K562 (cell line): ENCODE data around the gene CIB1. TPM values are rescaled to one million over a fixed set of nuclear protein-coding genes. Genes with fewer than 3 reads are reported as not detected.
A peak's percentile ranks its signal among the peaks of the same experiment; 100 is the strongest.

Source experiments
- ATF1 ChIP-seq, 2 experiments: fragments of 450-650 bp in 1 of 2; IDR thresholded peaks; 2 replicates each; pipeline ENCODE4 v1.6.1; 2016; ENCODE audit warnings: missing compliant biosample characterization in 1 of 2, missing genetic modification characterization in 1 of 2
- C11orf30 ChIP-seq: fragments of 450-650 bp; IDR thresholded peaks from 2 replicates; pipeline ENCODE4 v1.6.1; 2016; ENCODE audit warnings: low read depth, mild to moderate bottlenecking
- CEBPB ChIP-seq: fragments of 450-650 bp; IDR thresholded peaks from 2 replicates; pipeline ENCODE4 v1.6.1; 2016; ENCODE audit warnings: missing genetic modification characterization, missing compliant biosample characterization
- ELF2 ChIP-seq: fragments of 250-450 bp; sonication (Bioruptor Pico); IDR thresholded peaks from 2 replicates; pipeline ENCODE4 v1.5.0; 2021; ENCODE audit warnings: mild to moderate bottlenecking
- FOXK2 ChIP-seq, 2 experiments: fragments of 450-650 bp; IDR thresholded peaks in 1 of 2; conservative IDR thresholded peaks in 1 of 2; 2 replicates each; pipeline ENCODE4 v1.6.1; 2016; ENCODE audit warnings: low read depth in 2 of 2, mild to moderate bottlenecking in 1 of 2
- KLF13 ChIP-seq: fragments of 450-650 bp; IDR thresholded peaks from 2 replicates; pipeline ENCODE4 v1.6.1; 2016; ENCODE audit warnings: missing genetic modification characterization, low read depth, mild to moderate bottlenecking, missing compliant biosample characterization, moderate library complexity, borderline replicate concordance
- L3MBTL2 ChIP-seq: fragments of 450-650 bp; IDR thresholded peaks from 2 replicates; pipeline ENCODE4 v1.6.1; 2016; ENCODE audit warnings: mild to moderate bottlenecking, moderate library complexity
- NEUROD1 ChIP-seq: fragments of 150-350 bp; IDR thresholded peaks from 2 replicates; pipeline ENCODE4 v1.6.1; 2014; ENCODE audit warnings: borderline replicate concordance, low read length, low read depth; ENCODE audit not compliant: partially characterized antibody
- NFRKB ChIP-seq: fragments of 450-650 bp; IDR thresholded peaks from 2 replicates; pipeline ENCODE4 v1.6.1; 2016; ENCODE audit warnings: low read depth
- NR2F6 ChIP-seq: fragments of 450-650 bp; formaldehyde crosslinking; IDR thresholded peaks from 2 replicates; pipeline ENCODE4 v1.4.0; 2020; ENCODE audit warnings: mild to moderate bottlenecking
- PHB ChIP-seq: fragments of 250-450 bp; sonication (Bioruptor Pico); IDR thresholded peaks from 2 replicates; pipeline ENCODE4 v1.5.0; 2021
- PHF8 ChIP-seq: fragments of 200-600 bp; sonication (generic); IDR thresholded peaks from 2 replicates; pipeline ENCODE4 v1.6.1; 2012; ENCODE audit warnings: mixed run types, mild to moderate bottlenecking, inconsistent platforms, low read length, moderate library complexity, borderline replicate concordance
- POLR2B ChIP-seq: fragments of 450-650 bp; IDR thresholded peaks from 2 replicates; pipeline ENCODE4 v1.6.1; 2018; ENCODE audit warnings: low read depth; ENCODE audit not compliant: partially characterized antibody
- SNIP1 ChIP-seq: fragments of 450-650 bp; IDR thresholded peaks from 2 replicates; pipeline ENCODE4 v1.7.1; 2017; ENCODE audit warnings: low read depth, mild to moderate bottlenecking
- SPI1 ChIP-seq: IDR thresholded peaks from 2 replicates; pipeline ENCODE4 v1.6.1; 2011; ENCODE audit warnings: low read depth, low read length, control low read depth, borderline replicate concordance
- SUPT5H ChIP-seq: fragments of 450-650 bp; IDR thresholded peaks from 2 replicates; pipeline ENCODE4 v1.6.1; 2016
- ZC3H4 ChIP-seq: sonication (generic); formaldehyde crosslinking; IDR thresholded peaks from 2 replicates; pipeline ENCODE4 v1.9.0; 2021; ENCODE audit warnings: missing genetic modification reagents, borderline replicate concordance
- ZFP30 ChIP-seq: fragments of 250-450 bp; sonication (Bioruptor Pico); IDR thresholded peaks from 2 replicates; pipeline ENCODE4 v1.8.0; 2022; ENCODE audit warnings: moderate library complexity, mild to moderate bottlenecking, inconsistent platforms, borderline replicate concordance
- ZNF695 ChIP-seq: fragments of 450-650 bp; formaldehyde crosslinking; IDR thresholded peaks from 2 replicates; pipeline ENCODE4 v1.4.0; 2020; ENCODE audit warnings: mild to moderate bottlenecking, moderate library complexity
- polyA plus RNA-seq, 8 experiments: library from polyadenylated mRNA; depleted of rRNA in 4 of 8; stranded (reverse) in 5 of 8; unstranded in 3 of 8; fragments of >200 nt; fragmentation: Nextera tagmentation in 2 of 8; fragmentation: Illumina TruSeq in 1 of 8; extraction: Ambion mirVana in 2 of 8; extraction: Trizol in 1 of 8; gene quantifications; 2 replicates each; pipeline versions ENCODE4 v1.2.1 to v1.2.3, GENCODE V29; 2011 to 2014; ENCODE audit warnings: inconsistent platforms in 1 of 8, missing spikeins in 1 of 8
- total RNA-seq, 7 experiments: library from RNA; depleted of rRNA in 6 of 7; stranded (reverse); fragments of >200 nt in 6 of 7; fragmentation: Illumina TruSeq in 2 of 7; extraction: Trizol in 2 of 7; gene quantifications; 2 replicates each; pipeline versions ENCODE4 v1.2.1 to v1.2.3, GENCODE V29; 2011 to 2021; ENCODE audit warnings: low replicate concordance in 1 of 7
- TF ChIP-seq, protein P1 (sequence below): fragments of 450-650 bp; IDR thresholded peaks from 2 replicates; pipeline ENCODE4 v1.6.1; 2016; ENCODE audit warnings: missing biosample characterization, missing genetic modification characterization
- TF ChIP-seq, protein P2 (sequence below): IDR thresholded peaks from 2 replicates; pipeline ENCODE4 v1.6.1; 2011; ENCODE audit warnings: borderline replicate concordance, low read depth, mild to moderate bottlenecking, moderate library complexity, low read length; ENCODE audit not compliant: insufficient read depth, poor library complexity, severe bottlenecking
- TF ChIP-seq, protein P3 (sequence below): sonication (generic); formaldehyde crosslinking; IDR thresholded peaks from 2 replicates; pipeline ENCODE4 v1.8.1; 2023; ENCODE audit warnings: mild to moderate bottlenecking, missing genetic modification reagents
- TF ChIP-seq, protein P4 (sequence below): fragments of 450-650 bp; IDR thresholded peaks from 2 replicates; pipeline ENCODE4 v1.6.1; 2016

The CIB1 gene
- total and polyA plus RNA-seq, 9 of the 15 experiments (the other 6 are each of a cell fraction or from before 2014, with no cell fraction given), result 14.9 to 136 (median 64.5) TPM

DNA sequence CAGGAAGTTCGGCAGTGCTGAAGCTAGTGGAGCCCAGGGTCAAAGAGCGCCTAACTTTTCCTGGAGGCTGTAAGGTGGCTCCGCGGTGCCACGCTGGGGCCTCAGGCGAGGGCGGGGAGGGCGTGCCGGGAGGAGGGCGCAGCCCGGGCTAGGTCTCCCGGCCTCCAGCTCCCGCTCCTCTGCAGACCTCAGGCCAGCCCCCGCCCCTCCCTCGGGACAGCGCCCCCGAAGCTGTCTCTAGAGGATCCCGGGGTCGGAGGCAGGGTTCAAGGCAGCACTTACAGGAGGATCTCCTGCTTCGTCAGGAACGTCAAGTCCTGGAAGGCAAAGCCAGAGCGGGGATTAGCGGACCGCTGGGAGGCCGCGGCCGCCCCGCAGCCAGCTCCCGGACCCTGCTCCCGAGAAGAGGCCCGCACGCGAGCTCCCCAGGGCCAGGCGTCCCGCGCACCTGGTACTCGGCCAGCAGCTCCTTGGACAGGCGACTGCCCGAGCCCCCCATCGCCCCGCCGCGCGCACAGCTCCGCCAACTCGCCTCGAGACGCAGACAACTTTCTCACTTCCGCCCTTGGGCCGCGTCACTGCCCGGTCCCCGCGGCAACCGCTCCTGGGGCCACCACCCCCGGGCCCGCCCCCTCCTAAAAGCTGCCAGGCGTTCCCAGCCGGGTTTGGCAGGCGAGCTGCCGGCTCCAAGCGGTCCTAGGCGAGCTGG, at the start of gene CIB1 (continued):
- TF ChIP-seq, protein P1, sequence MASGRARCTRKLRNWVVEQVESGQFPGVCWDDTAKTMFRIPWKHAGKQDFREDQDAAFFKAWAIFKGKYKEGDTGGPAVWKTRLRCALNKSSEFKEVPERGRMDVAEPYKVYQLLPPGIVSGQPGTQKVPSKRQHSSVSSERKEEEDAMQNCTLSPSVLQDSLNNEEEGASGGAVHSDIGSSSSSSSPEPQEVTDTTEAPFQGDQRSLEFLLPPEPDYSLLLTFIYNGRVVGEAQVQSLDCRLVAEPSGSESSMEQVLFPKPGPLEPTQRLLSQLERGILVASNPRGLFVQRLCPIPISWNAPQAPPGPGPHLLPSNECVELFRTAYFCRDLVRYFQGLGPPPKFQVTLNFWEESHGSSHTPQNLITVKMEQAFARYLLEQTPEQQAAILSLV, result no peak
- TF ChIP-seq CEBPB (no peak), SUPT5H (peak; percentile 71; the same call in 1 of the 2 replicates), PHB (CRISPR knock-in tag) (peak; percentile 79; the same call in 1 of the 2 replicates), C11orf30 (no peak), FOXK2 (conservative IDR thresholded peaks at IDR 0.05 in 1 of 2, IDR thresholded peaks at IDR 0.05 in 1 of 2; ENCODE audit: low read depth in 2 of 2) (0 out of 4 replicates have a peak, but pooled peaks of 1 of the 2 experiments have one; percentile 24), NEUROD1 (peak; percentile 27), NR2F6 (CRISPR knock-in tag) (no peak), ZNF695 (CRISPR knock-in tag) (no peak), NFRKB (no peak), KLF13 (tag) (peak; percentile 14; the same call in 1 of the 2 replicates), SNIP1 (peak; percentile 83), ZFP30 (CRISPR knock-in tag) (no peak), PHF8 (peak; percentile 84; the same call in 1 of the 2 replicates), SPI1 (peak; percentile 86), L3MBTL2 (peak; percentile 50; the same call in 1 of the 2 replicates), ELF2 (CRISPR knock-in tag) (peak; percentile 92), ZC3H4 (CRISPR knock-in tag) (peak; percentile 80; the same call in 1 of the 2 replicates), POLR2B (peak; percentile 38), ATF1 (CRISPR knock-in tag; IDR thresholded peaks at IDR 0.05) (peak; percentile 33; the same call in 1 of the 2 replicates), ATF1 (tag; IDR thresholded peaks at IDR 0.05) (peak; percentile 92)
- TF ChIP-seq, protein P2, sequence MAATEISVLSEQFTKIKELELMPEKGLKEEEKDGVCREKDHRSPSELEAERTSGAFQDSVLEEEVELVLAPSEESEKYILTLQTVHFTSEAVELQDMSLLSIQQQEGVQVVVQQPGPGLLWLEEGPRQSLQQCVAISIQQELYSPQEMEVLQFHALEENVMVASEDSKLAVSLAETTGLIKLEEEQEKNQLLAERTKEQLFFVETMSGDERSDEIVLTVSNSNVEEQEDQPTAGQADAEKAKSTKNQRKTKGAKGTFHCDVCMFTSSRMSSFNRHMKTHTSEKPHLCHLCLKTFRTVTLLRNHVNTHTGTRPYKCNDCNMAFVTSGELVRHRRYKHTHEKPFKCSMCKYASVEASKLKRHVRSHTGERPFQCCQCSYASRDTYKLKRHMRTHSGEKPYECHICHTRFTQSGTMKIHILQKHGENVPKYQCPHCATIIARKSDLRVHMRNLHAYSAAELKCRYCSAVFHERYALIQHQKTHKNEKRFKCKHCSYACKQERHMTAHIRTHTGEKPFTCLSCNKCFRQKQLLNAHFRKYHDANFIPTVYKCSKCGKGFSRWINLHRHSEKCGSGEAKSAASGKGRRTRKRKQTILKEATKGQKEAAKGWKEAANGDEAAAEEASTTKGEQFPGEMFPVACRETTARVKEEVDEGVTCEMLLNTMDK, result no peak
- TF ChIP-seq, protein P3, sequence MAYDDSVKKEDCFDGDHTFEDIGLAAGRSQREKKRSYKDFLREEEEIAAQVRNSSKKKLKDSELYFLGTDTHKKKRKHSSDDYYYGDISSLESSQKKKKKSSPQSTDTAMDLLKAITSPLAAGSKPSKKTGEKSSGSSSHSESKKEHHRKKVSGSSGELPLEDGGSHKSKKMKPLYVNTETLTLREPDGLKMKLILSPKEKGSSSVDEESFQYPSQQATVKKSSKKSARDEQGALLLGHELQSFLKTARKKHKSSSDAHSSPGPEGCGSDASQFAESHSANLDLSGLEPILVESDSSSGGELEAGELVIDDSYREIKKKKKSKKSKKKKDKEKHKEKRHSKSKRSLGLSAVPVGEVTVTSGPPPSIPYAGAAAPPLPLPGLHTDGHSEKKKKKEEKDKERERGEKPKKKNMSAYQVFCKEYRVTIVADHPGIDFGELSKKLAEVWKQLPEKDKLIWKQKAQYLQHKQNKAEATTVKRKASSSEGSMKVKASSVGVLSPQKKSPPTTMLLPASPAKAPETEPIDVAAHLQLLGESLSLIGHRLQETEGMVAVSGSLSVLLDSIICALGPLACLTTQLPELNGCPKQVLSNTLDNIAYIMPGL (CRISPR knock-in tag), result peak; percentile 33; the same call in 1 of the 2 replicates
- TF ChIP-seq, protein P4, sequence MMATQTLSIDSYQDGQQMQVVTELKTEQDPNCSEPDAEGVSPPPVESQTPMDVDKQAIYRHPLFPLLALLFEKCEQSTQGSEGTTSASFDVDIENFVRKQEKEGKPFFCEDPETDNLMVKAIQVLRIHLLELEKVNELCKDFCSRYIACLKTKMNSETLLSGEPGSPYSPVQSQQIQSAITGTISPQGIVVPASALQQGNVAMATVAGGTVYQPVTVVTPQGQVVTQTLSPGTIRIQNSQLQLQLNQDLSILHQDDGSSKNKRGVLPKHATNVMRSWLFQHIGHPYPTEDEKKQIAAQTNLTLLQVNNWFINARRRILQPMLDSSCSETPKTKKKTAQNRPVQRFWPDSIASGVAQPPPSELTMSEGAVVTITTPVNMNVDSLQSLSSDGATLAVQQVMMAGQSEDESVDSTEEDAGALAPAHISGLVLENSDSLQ, result no peak
